ENCODE results near the gene TENM3. TPM values are rescaled to one million over a fixed set of nuclear protein-coding genes. Genes with fewer than 3 reads are reported as not detected.

Gene TENM3
- total RNA-seq, 1 experiment from 2014 or later, result 34.1 TPM

- ChIA-PET CTCF (interaction anchor here (1.0 kb wide), 1 partner anchor 16 kb away, joined by 3 read pairs; no protein-coding TSS in a partner anchor), POLR2A (no interaction called here)
- H3K4me3 Mint-ChIP-seq (ENCODE audit: unreplicated experiment), result no peak overlapping the region
- H3K27me3 Mint-ChIP-seq (ENCODE audit: insufficient read depth, unreplicated experiment), result no peaks in the 10 kb centered on the region
- peaks cover 12% of the 10 kb centered on the region for H3K9me3 Mint-ChIP-seq (ENCODE audit: unreplicated experiment)
- BruUV-seq (replicated peaks), result no TSS peak
- H3K4me1 Mint-ChIP-seq (ENCODE audit: insufficient read depth, unreplicated experiment), result no peaks in the 10 kb centered on the region
- no peaks in the 10 kb centered on the region for H3K36me3 Mint-ChIP-seq (ENCODE audit: insufficient read depth, unreplicated experiment)
- intact Hi-C loops (cut with micrococcal nuclease), result no loop called here
- DNase-seq (ENCODE audit: unreplicated experiment), result no peak
- TF ChIP-seq CTCF (IDR thresholded peaks at IDR 0.05; ENCODE audit: unreplicated experiment), result no peak
- H3K27ac Mint-ChIP-seq (ENCODE audit: low read depth, unreplicated experiment), result no peak overlapping the region
These were observed 397.7 kb downstream of the TENM3 start for GRCh38 chr4:182640932-182641331.

DNA sequence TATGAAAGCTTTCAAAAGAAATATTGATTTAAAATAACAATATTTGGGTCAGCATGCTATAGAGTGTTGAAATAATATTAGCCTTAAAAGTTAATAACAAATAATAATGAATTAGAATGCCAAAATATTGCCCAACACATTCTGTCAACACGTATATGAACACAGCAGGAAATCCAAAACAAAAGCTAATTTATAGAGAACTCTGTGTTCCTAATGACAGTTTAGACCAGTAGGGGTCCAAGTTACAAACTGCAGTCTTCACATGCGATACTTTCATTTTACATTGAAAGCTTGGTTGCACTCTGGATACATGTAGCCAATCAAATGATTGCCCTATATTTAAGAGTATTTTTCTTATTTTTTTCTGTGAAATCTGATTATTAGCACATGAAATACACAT lies 399.6 kb downstream of the TENM3 start:
- Mint-ChIP-seq H3K27me3 (ENCODE audit: insufficient read depth, unreplicated experiment) (no peaks in the 10 kb centered on the region), H3K9me3 (ENCODE audit: unreplicated experiment) (peaks cover 16% of the 10 kb centered on the region), H3K4me3 (ENCODE audit: unreplicated experiment) (no peak overlapping the region), H3K4me1 (ENCODE audit: insufficient read depth, unreplicated experiment) (no peaks in the 10 kb centered on the region), H3K27ac (ENCODE audit: low read depth, unreplicated experiment) (no peak overlapping the region), H3K36me3 (ENCODE audit: insufficient read depth, unreplicated experiment) (no peaks in the 10 kb centered on the region)
- CTCF ChIA-PET, result no interaction called here
- POLR2A ChIA-PET, result no interaction called here
- BruUV-seq (replicated peaks), result no TSS peak
- no peak for TF ChIP-seq CTCF (IDR thresholded peaks at IDR 0.05; ENCODE audit: unreplicated experiment)
- intact Hi-C loops (cut with micrococcal nuclease), result no loop called here
- DNase-seq (ENCODE audit: unreplicated experiment), result peak; percentile 6

- intact Hi-C loops (cut with micrococcal nuclease), result no loop called here
- no peak overlapping the region for H3K27ac Mint-ChIP-seq (ENCODE audit: low read depth, unreplicated experiment)
- H3K27me3 Mint-ChIP-seq (ENCODE audit: insufficient read depth, unreplicated experiment), result no peaks in the 10 kb centered on the region
- TF ChIP-seq CTCF (IDR thresholded peaks at IDR 0.05; ENCODE audit: unreplicated experiment), result no peak
- ChIA-PET CTCF (no interaction called here), POLR2A (no interaction called here)
- H3K9me3 Mint-ChIP-seq (ENCODE audit: unreplicated experiment), result peaks cover 16% of the 10 kb centered on the region
- no peaks in the 10 kb centered on the region for H3K36me3 Mint-ChIP-seq (ENCODE audit: insufficient read depth, unreplicated experiment)
- no peaks in the 10 kb centered on the region for H3K4me1 Mint-ChIP-seq (ENCODE audit: insufficient read depth, unreplicated experiment)
- no peak for DNase-seq (ENCODE audit: unreplicated experiment)
- BruUV-seq (replicated peaks), result no TSS peak
- H3K4me3 Mint-ChIP-seq (ENCODE audit: unreplicated experiment), result no peak overlapping the region
These were observed 400.8 kb downstream of the TENM3 start for GRCh38 chr4:182643801-182644682.

DNA sequence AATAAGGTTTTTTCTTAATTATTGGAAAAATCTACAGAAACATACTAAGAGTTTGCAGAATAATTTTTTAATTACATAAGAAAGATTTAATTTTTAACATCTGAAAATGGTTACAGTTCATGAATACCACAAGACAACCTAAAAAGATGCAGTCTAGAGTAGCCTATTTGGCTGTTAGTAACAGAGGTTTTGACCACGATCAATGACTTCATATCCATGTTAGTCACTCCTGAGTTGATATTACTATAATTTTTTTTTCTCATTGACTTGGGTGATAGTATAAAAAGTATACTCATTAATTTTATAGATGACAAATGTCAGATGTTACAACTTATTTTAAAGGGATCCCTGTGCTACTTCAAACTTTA lies 401.5 kb downstream of the TENM3 start:
- Mint-ChIP-seq H3K27ac (ENCODE audit: low read depth, unreplicated experiment) (no peak overlapping the region), H3K4me3 (ENCODE audit: unreplicated experiment) (no peak overlapping the region), H3K4me1 (ENCODE audit: insufficient read depth, unreplicated experiment) (no peaks in the 10 kb centered on the region), H3K36me3 (ENCODE audit: insufficient read depth, unreplicated experiment) (no peaks in the 10 kb centered on the region), H3K27me3 (ENCODE audit: insufficient read depth, unreplicated experiment) (no peaks in the 10 kb centered on the region), H3K9me3 (ENCODE audit: unreplicated experiment) (peaks cover 16% of the 10 kb centered on the region)
- CTCF ChIA-PET, result no interaction called here
- TF ChIP-seq CTCF (IDR thresholded peaks at IDR 0.05; ENCODE audit: unreplicated experiment), result no peak
- POLR2A ChIA-PET, result no interaction called here
- no peak for DNase-seq (ENCODE audit: unreplicated experiment)
- intact Hi-C loops (cut with micrococcal nuclease), result no loop called here
- no TSS peak for BruUV-seq (replicated peaks)
